Karpas-422 (cell line): ENCODE data around the gene CNPY3. TPM values are rescaled to one million over a fixed set of nuclear protein-coding genes. Genes with fewer than 3 reads are reported as not detected.

ENCODE experiments used
- DNase-seq: peaks from one replicate; pipeline ENCODE4 v3.0.0-alpha.2; 2015
- H2AFZ ChIP-seq: fragments of 200-600 bp; sonication (generic); 2 replicates; pipeline ENCODE4 v1.6.1; 2014; ENCODE audit warnings: antibody characterized with exemption, low read length, mixed read lengths
- H3K27ac ChIP-seq: fragments of 200-600 bp; sonication (generic); 2 replicates; pipeline ENCODE4 v1.5.1; 2014; ENCODE audit warnings: mild to moderate bottlenecking, low read length, moderate library complexity
- H3K27me3 ChIP-seq: fragments of 200-600 bp; sonication (generic); 2 replicates; pipeline ENCODE4 v1.6.1; 2014; ENCODE audit warnings: low read length, mixed read lengths
- H3K36me3 ChIP-seq: fragments of 200-600 bp; sonication (generic); 2 replicates; pipeline ENCODE4 v1.6.1; 2014; ENCODE audit warnings: low read length, mixed read lengths; ENCODE audit not compliant: insufficient read depth
- H3K4me1 ChIP-seq: fragments of 200-600 bp; sonication (generic); 2 replicates; pipeline ENCODE4 v1.6.1; 2014; ENCODE audit warnings: mild to moderate bottlenecking, low read length, mixed read lengths
- H3K4me2 ChIP-seq: fragments of 200-600 bp; sonication (generic); 2 replicates; pipeline ENCODE4 v1.6.1; 2014; ENCODE audit warnings: low read length, low read depth, mild to moderate bottlenecking; ENCODE audit not compliant: poor library complexity, severe bottlenecking
- H3K4me3 ChIP-seq: fragments of 200-600 bp; sonication (generic); 2 replicates; pipeline ENCODE4 v1.5.1; 2014; ENCODE audit warnings: mild to moderate bottlenecking, antibody characterized with exemption, low read length, mixed read lengths
- H3K79me2 ChIP-seq: fragments of 200-600 bp; sonication (generic); 2 replicates; pipeline ENCODE4 v1.6.1; 2014; ENCODE audit warnings: mild to moderate bottlenecking, low read length, mixed read lengths
- H3K9ac ChIP-seq: fragments of 200-600 bp; sonication (generic); 2 replicates; pipeline ENCODE4 v1.6.0; 2014; ENCODE audit warnings: low read length
- H3K9me2 ChIP-seq: fragments of 200-600 bp; sonication (generic), shearing (Covaris generic); replicated peaks from 2 replicates; pipeline ENCODE4 v1.6.0; 2014; ENCODE audit warnings: mild to moderate bottlenecking, low read length, moderate library complexity; ENCODE audit not compliant: insufficient read depth
- H3K9me3 ChIP-seq: fragments of 300-700, 200-600 bp; sonication (generic); 2 replicates; pipeline ENCODE4 v1.6.1; 2014; ENCODE audit warnings: low read length, mixed read lengths
- H4K20me1 ChIP-seq: fragments of 200-600 bp; sonication (generic); 2 replicates; pipeline ENCODE4 v1.6.1; 2014; ENCODE audit warnings: mild to moderate bottlenecking, antibody characterized with exemption, low read length, low read depth; ENCODE audit not compliant: insufficient read depth
- total RNA-seq: library from RNA; depleted of rRNA; stranded (reverse); fragments of >200 nt; shearing (Covaris generic); gene quantifications from 2 replicates; pipeline ENCODE4 v1.2.3, GENCODE V29; 2014; ENCODE audit warnings: low replicate concordance

The CNPY3 gene
- total RNA-seq, 1 experiment from 2014 or later, result 33.7 TPM

DNA sequence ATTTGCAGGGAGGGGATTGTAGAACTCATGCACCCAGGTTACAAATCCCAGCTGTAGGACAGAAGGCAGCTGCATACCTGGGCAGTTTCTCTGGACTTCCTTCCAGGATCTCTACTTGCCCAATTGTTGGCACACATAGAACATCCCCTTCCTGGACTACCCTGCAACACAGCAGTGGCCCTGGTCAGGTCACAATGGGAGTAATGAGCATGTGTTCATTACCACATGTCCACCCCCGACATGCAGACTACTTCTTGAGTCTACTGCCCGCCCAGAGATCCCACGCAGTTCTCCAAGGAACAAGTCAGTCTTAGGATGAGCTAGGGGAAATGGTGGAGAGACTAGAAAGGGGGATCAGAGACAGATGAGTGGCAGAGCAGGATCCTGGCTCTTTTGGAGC is 44.6 kb downstream of the CNPY3 start:
- H3K27ac ChIP-seq, result no peak overlapping the region
- no peaks in the 10 kb centered on the region for H3K9me2 ChIP-seq
- H3K9me3 ChIP-seq, result no peaks in the 10 kb centered on the region
- H3K4me3 ChIP-seq, result no peak overlapping the region
- H3K4me2 ChIP-seq, result no peak overlapping the region
- H3K27me3 ChIP-seq, result no peaks in the 10 kb centered on the region
- H3K4me1 ChIP-seq, result peaks cover 19% of the 10 kb centered on the region
- no peak for DNase-seq
- peaks cover 32% of the 10 kb centered on the region for H3K79me2 ChIP-seq
- H4K20me1 ChIP-seq, result no peaks in the 10 kb centered on the region
- no peak overlapping the region for H2AFZ ChIP-seq
- H3K36me3 ChIP-seq, result peaks cover 6% of the 10 kb centered on the region; the same call in 1 of the 2 replicates
- H3K9ac ChIP-seq, result no peak overlapping the region

DNA sequence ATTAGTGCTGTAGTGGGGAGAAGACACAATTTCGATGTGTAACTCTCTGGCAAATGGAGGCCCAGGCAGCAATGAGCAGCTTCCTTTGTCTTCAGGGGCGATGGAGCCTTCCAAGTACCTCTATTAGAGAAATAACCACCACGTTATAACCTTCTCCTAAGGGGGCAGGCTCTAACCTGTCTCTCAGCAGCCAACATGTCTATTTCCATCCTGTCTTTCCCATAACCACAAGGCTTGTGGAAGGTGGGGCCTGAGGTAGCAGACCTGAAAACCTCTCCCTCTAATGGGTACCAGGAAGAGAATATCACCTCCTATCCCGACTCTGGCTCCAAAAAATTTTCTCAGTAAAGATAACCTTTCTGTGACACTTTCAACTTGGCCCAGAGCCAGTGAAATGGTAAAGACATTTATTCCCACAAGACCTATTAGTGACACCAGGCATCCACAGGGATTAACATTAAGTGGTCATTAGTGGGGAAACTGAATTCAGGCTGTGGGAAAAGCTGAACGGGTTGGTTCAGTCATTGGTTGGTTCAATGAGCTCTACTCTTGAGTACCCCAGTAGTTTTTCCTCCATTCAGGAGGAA is 45.7 kb downstream of the CNPY3 start:
- no peak overlapping the region for H3K9ac ChIP-seq
- H3K27me3 ChIP-seq, result no peaks in the 10 kb centered on the region
- peaks cover 32% of the 10 kb centered on the region for H3K79me2 ChIP-seq
- no peaks in the 10 kb centered on the region for H3K9me2 ChIP-seq
- no peak overlapping the region for H3K4me2 ChIP-seq
- no peaks in the 10 kb centered on the region for H4K20me1 ChIP-seq
- H3K4me1 ChIP-seq, result peaks cover 27% of the 10 kb centered on the region
- no peak overlapping the region for H2AFZ ChIP-seq
- H3K36me3 ChIP-seq, result peaks cover 6% of the 10 kb centered on the region; the same call in 1 of the 2 replicates
- H3K9me3 ChIP-seq, result no peaks in the 10 kb centered on the region
- DNase-seq, result no peak
- H3K27ac ChIP-seq, result no peak overlapping the region
- no peak overlapping the region for H3K4me3 ChIP-seq

- no peak overlapping the region for H2AFZ ChIP-seq
- H3K79me2 ChIP-seq, result peaks cover 32% of the 10 kb centered on the region
- DNase-seq, result peak; percentile 60
Measured at GRCh38 chr6:42978487-42978838, 49.2 kb downstream of the CNPY3 start.

DNA sequence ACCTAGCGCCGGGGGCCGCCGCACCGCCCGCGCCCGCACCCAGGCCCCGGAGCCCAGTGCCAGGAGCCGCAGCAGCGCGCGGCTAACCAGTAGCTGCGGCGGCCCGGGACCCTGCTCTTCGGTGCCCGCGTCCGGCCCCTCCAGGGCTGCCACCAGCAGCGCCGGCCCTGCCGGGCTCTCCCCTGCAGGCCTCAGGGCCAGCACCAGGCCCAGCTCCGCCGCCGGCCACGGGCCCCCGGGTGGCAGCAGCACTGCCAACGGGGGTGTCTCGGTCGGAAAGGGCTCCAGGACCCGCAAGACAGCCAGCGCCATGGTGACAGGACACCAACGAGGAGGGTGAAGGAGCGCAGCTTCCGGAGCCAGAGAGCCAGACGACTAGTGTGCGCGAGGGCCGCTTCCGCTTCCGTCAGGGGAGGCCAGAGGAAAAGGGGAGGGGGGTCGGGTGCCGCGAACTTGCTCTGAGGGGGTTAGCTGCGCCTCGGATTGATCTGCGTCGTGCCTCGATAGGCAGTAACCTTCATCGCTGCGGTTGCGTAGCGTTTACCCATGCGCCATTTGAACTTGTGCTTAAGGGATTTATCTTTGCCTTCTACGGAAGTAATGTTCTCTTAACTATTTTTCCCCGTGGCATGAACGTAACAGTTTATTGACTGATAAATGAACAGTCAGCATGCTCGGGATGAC is 49.7 kb downstream of the CNPY3 start, which contains the start of gene PEX6:
TSS of gene PEX6 (minus strand) at position 343 of the 684 bp plus-strand sequence. CDS start at position 312, 31 bp downstream.
- Histone ChIP-seq H3K9ac (peak within 1 kb of the TSS; percentile 94), H3K27ac (peak within 1 kb of the TSS; percentile 78), H3K27me3 (no peaks in the 10 kb centered on the region), H3K4me1 (peaks cover 40% of the 10 kb centered on the region), H3K36me3 (peaks cover 6% of the 10 kb centered on the region; the same call in 1 of the 2 replicates), H3K9me2 (no peaks in the 10 kb centered on the region), H4K20me1 (no peaks in the 10 kb centered on the region), H3K9me3 (no peaks in the 10 kb centered on the region), H2AFZ (peak within 1 kb of the TSS; percentile 46), H3K79me2 (peaks cover 32% of the 10 kb centered on the region), H3K4me2 (peak within 1 kb of the TSS; percentile 93), H3K4me3 (peak within 1 kb of the TSS; percentile 93)
- peak; percentile 99 for DNase-seq

More at GRCh38 chr6:42978487-42978838, 49.2 kb downstream of the CNPY3 start:
- Histone ChIP-seq H3K36me3 (peaks cover 6% of the 10 kb centered on the region; the same call in 1 of the 2 replicates), H3K4me1 (peaks cover 35% of the 10 kb centered on the region), H3K27me3 (no peaks in the 10 kb centered on the region), H4K20me1 (no peaks in the 10 kb centered on the region), H3K9me2 (no peaks in the 10 kb centered on the region), H3K9ac (peak overlapping the region; percentile 94), H3K27ac (peak overlapping the region; percentile 43), H3K4me2 (peak overlapping the region; percentile 93), H3K4me3 (peak overlapping the region; percentile 93), H3K9me3 (no peaks in the 10 kb centered on the region)

DNA sequence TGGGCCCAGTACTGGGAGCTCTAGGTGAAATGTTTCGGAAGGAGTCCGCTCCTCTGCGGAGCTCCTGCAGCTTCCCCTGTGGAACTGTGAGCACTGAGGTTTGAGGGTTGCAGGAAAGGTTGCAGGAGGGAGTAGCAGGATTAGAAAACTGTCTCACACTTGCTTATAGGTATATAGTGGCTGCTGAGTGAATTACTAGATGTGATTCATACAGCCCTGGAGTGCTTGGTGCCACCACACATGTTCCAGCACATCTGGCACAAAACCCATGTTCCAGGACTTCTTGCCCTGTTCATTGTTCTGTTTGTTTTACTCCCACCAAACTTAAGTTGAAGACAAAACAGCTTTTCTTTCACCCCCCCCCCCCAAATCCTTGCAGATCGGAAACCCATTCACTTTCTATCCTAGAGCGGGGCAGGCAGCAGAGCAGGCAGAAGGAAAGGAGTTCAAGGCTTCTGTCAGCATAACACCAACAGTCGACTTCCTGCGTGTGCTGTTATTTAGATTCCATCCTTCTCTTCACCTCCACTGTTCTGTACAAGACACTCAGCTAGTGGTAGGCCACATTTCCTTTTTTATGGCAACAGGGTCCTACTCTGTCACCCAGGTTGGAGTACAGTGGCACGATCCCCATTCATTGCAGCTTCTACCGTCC is 50.4 kb downstream of the CNPY3 start:
- Histone ChIP-seq H3K4me3 (peak overlapping the region; percentile 93), H3K9me2 (no peaks in the 10 kb centered on the region), H2AFZ (peak overlapping the region; percentile 46), H3K27ac (peak overlapping the region; percentile 78), H3K36me3 (peaks cover 6% of the 10 kb centered on the region; the same call in 1 of the 2 replicates), H3K4me1 (peaks cover 41% of the 10 kb centered on the region), H3K4me2 (peak overlapping the region; percentile 93), H3K9me3 (no peaks in the 10 kb centered on the region), H3K79me2 (peaks cover 34% of the 10 kb centered on the region), H4K20me1 (no peaks in the 10 kb centered on the region), H3K9ac (peak overlapping the region; percentile 94), H3K27me3 (no peaks in the 10 kb centered on the region)
- no peak for DNase-seq

GRCh38 chr6:42981836-42982235 is 52.6 kb downstream of the CNPY3 start:
- no peak for DNase-seq
- Histone ChIP-seq H4K20me1 (no peaks in the 10 kb centered on the region), H3K4me1 (peaks cover 52% of the 10 kb centered on the region), H3K27ac (no peak overlapping the region), H3K9me2 (no peaks in the 10 kb centered on the region), H3K4me3 (no peak overlapping the region), H3K27me3 (no peaks in the 10 kb centered on the region), H3K9me3 (no peaks in the 10 kb centered on the region), H3K36me3 (peaks cover 4% of the 10 kb centered on the region; the same call in 1 of the 2 replicates), H3K9ac (no peak overlapping the region), H2AFZ (no peak overlapping the region), H3K79me2 (peaks cover 44% of the 10 kb centered on the region), H3K4me2 (no peak overlapping the region)

GRCh38 chr6:42984001-42984923 is 55.0 kb downstream of the CNPY3 start, which contains the start of gene PPP2R5D:
Gene PPP2R5D, plus strand, starts transcription at chr6:42984570. Its CDS starts 108 bp downstream, at chr6:42984678.
- Histone ChIP-seq H3K9me2 (no peaks in the 10 kb centered on the region), H2AFZ (peak within 1 kb of the TSS; percentile 69; the same call in 1 of the 2 replicates), H3K4me3 (peak within 1 kb of the TSS; percentile 76), H3K79me2 (peaks cover 47% of the 10 kb centered on the region), H3K27ac (peak within 1 kb of the TSS; percentile 59), H3K27me3 (no peaks in the 10 kb centered on the region), H3K36me3 (no peaks in the 10 kb centered on the region), H4K20me1 (no peaks in the 10 kb centered on the region), H3K4me2 (peak within 1 kb of the TSS; percentile 81), H3K4me1 (peaks cover 38% of the 10 kb centered on the region), H3K9ac (peak within 1 kb of the TSS; percentile 94), H3K9me3 (no peaks in the 10 kb centered on the region)
- peak; percentile 99 for DNase-seq
